ENCODE results near the gene OSTN. TPM values are rescaled to one million over a fixed set of nuclear protein-coding genes. Genes with fewer than 3 reads are reported as not detected.
A peak's percentile ranks its signal among the peaks of the same experiment; 100 is the strongest.
"Not testable (repeated sequence)": the region's sequence is repeated elsewhere in the genome, so short reads cannot be mapped to it uniquely, and the experiment has no call there.

Gene OSTN
- total RNA-seq, 1 donor from 2014 or later = 3.8 TPM

DNA sequence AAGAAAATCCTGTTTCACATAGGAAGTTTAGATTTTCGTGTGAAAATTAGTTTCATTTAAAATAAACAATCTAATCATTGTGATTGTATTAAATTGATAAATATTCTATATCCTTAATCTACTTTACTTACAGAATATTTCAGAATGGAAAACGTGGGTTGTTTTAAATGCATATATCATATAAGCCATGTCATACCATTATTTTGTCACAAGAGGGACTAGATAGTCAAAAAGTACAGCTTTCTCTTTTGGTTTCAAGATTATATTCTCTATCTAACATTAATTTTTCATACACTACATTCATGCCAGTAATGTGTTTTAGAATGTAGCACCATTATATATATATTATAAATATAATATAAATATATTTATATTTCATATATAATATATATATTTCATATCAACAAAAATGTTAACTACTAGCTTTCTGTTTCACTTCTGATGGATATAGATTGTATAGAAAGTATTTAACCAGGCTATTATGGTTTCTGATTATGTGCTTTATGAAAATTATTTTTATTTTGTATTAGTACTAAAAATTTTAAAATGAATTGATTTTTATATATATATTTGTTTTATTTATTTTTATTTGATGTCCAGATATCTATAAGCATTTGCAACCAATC is 45.3 kb downstream of the OSTN start:
- Mint-ChIP-seq H3K4me1 (ENCODE audit: low read depth, unreplicated experiment) (peaks cover 5% of the 10 kb centered on the region), H3K36me3 (ENCODE audit: unreplicated experiment) (no peaks in the 10 kb centered on the region), H3K27me3 (ENCODE audit: unreplicated experiment) (no peaks in the 10 kb centered on the region)

DNA sequence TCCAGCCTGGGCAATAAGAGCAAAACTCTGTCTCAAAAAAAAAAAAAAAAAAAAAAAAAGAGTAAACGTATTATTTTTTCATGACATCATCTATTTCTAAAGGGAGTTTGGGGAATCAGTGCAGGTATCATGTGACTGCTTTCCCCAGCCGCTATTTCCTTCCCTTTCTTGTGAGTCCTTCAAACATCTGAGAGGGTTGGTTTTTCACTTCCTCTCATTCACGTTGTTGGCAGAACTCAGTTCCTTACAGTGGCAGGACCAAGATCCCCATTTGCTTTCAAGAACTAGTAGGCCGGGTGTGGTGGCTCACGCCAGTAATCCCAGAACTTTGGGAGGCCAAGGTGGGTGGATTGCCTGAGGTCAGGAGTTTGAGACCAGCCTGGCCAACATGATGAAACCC is 47.0 kb downstream of the OSTN start:
- H3K27me3 Mint-ChIP-seq (ENCODE audit: unreplicated experiment); H3K4me3 Mint-ChIP-seq (ENCODE audit: unreplicated experiment); DNase-seq; H3K9me3 Mint-ChIP-seq (ENCODE audit: unreplicated experiment); H3K4me1 Mint-ChIP-seq (ENCODE audit: low read depth, unreplicated experiment); H3K36me3 Mint-ChIP-seq (ENCODE audit: unreplicated experiment); H3K27ac Mint-ChIP-seq (ENCODE audit: unreplicated experiment): not testable (repeated sequence)

More for the DNA sequence above, 45.3 kb downstream of the OSTN start:
- Mint-ChIP-seq H3K9me3 (ENCODE audit: unreplicated experiment) (no peaks in the 10 kb centered on the region), H3K27ac (ENCODE audit: unreplicated experiment) (no peak overlapping the region), H3K4me3 (ENCODE audit: unreplicated experiment) (no peak overlapping the region)
- TF ChIP-seq, protein P1, sequence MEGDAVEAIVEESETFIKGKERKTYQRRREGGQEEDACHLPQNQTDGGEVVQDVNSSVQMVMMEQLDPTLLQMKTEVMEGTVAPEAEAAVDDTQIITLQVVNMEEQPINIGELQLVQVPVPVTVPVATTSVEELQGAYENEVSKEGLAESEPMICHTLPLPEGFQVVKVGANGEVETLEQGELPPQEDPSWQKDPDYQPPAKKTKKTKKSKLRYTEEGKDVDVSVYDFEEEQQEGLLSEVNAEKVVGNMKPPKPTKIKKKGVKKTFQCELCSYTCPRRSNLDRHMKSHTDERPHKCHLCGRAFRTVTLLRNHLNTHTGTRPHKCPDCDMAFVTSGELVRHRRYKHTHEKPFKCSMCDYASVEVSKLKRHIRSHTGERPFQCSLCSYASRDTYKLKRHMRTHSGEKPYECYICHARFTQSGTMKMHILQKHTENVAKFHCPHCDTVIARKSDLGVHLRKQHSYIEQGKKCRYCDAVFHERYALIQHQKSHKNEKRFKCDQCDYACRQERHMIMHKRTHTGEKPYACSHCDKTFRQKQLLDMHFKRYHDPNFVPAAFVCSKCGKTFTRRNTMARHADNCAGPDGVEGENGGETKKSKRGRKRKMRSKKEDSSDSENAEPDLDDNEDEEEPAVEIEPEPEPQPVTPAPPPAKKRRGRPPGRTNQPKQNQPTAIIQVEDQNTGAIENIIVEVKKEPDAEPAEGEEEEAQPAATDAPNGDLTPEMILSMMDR (IDR thresholded peaks at IDR 0.05; ENCODE audit: partially characterized antibody, unreplicated experiment) = peak; percentile 68
- no peak for DNase-seq

DNA sequence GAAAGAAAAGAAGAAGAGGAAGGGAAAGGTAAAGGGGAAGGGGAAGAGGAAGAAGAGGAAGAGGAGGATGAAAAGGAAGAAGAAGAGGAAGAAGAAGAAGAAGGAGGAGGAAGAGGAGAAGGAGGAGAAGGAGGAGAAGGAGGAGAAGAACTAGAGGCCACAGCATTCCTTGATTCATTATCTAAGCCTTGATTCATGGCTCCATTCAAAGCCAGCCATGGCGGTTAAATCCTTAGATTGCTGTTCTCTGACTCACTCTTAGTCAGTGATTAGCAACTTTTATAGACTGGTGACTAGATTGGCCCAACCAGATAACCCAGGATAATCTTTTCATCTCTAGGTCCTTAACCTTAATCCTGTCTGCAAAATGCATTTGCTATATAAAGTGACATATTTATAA is 47.6 kb downstream of the OSTN start:
- no peaks in the 10 kb centered on the region for H3K27me3 Mint-ChIP-seq (ENCODE audit: unreplicated experiment)
- TF ChIP-seq, protein P1 (IDR thresholded peaks at IDR 0.05; ENCODE audit: partially characterized antibody, unreplicated experiment) = no peak
- H3K9me3 Mint-ChIP-seq (ENCODE audit: unreplicated experiment) = no peaks in the 10 kb centered on the region
- H3K4me3 Mint-ChIP-seq (ENCODE audit: unreplicated experiment) = no peak overlapping the region
- DNase-seq = no peak
- H3K4me1 Mint-ChIP-seq (ENCODE audit: low read depth, unreplicated experiment) = no peaks in the 10 kb centered on the region
- no peak overlapping the region for H3K27ac Mint-ChIP-seq (ENCODE audit: unreplicated experiment)
- no peaks in the 10 kb centered on the region for H3K36me3 Mint-ChIP-seq (ENCODE audit: unreplicated experiment)

DNA sequence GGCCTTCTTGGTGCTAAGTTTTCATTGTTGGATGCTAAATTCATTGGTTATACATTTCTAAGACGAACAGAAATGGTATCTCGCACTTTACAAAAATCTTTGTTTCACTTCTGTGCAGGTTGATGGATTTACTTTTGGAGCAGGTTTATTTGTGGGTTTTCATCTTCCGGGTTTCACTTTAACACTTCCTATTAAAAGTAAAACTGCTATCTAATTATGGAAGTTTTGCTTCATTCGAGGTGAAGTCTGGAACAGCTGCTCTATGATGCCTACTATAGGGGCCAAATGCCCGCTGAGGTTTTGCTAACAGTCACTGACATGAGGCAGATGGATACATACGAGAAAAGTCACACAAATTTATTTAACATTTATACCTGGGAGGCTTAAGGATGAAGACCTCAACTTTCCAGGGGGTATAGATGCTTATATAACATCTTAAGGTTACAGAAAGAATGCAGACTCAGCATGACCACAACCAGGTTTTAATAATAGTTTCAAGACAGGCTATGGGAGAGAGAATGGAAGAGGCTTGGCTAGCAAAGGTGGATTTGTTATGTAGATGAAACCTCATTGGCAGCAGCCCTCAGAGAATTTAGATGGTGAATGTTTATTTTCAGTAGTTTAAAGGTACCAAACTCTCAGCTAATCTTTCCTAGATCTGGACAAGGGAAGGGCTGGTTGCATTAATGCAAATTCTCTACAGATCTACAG is 54.2 kb downstream of the OSTN start:
- no peak for DNase-seq
- H3K4me1 Mint-ChIP-seq (ENCODE audit: low read depth, unreplicated experiment) = peaks cover 6% of the 10 kb centered on the region
- H3K27me3 Mint-ChIP-seq (ENCODE audit: unreplicated experiment) = no peaks in the 10 kb centered on the region
- H3K9me3 Mint-ChIP-seq (ENCODE audit: unreplicated experiment) = no peaks in the 10 kb centered on the region
- no peak overlapping the region for H3K4me3 Mint-ChIP-seq (ENCODE audit: unreplicated experiment)
- no peaks in the 10 kb centered on the region for H3K36me3 Mint-ChIP-seq (ENCODE audit: unreplicated experiment)
- TF ChIP-seq, protein P1 (IDR thresholded peaks at IDR 0.05; ENCODE audit: partially characterized antibody, unreplicated experiment) = no peak
- no peak overlapping the region for H3K27ac Mint-ChIP-seq (ENCODE audit: unreplicated experiment)

DNA sequence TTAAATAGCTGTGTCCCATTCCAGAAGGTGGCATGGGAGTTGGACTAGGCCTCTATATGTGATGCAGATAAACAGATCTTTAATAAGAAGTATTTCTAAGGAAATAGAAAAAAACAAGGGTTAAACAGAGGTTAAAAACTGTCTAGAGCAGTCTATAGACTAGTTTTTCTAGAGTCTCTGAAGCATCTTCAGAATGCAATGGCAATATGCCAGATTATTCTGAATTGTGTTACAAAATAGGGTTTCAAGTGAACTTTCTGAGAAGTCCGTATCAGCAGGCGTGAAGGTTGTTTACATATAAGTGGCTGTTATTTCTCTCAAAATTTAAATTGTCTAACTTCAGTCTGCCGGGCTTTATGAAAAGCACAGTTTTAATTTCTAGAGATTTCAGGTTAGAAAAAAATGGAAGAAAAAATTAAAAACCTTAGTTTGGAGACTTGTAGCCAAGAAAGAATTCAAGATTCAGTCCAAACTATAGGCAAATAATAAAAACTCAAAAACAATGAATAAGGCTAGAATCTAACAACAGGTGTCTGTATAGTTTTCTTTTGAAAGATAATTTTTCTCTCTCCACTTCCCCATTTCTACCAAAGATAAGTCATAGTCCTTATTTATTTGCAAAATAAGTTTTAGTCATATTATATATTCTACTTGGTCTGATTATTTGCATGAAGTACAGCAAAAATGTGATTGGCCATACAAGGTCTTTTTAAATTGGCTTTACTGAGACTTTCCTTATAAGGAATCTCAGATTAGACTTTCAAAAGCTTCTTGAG is 55.2 kb downstream of the OSTN start:
- TF ChIP-seq, protein P1 (IDR thresholded peaks at IDR 0.05; ENCODE audit: partially characterized antibody, unreplicated experiment) = no peak
- no peaks in the 10 kb centered on the region for H3K36me3 Mint-ChIP-seq (ENCODE audit: unreplicated experiment)
- H3K27ac Mint-ChIP-seq (ENCODE audit: unreplicated experiment) = no peak overlapping the region
- H3K4me1 Mint-ChIP-seq (ENCODE audit: low read depth, unreplicated experiment) = peaks cover 6% of the 10 kb centered on the region
- no peak overlapping the region for H3K4me3 Mint-ChIP-seq (ENCODE audit: unreplicated experiment)
- H3K9me3 Mint-ChIP-seq (ENCODE audit: unreplicated experiment) = no peaks in the 10 kb centered on the region
- DNase-seq = no peak
- no peaks in the 10 kb centered on the region for H3K27me3 Mint-ChIP-seq (ENCODE audit: unreplicated experiment)

Data from glutamatergic neuron (in vitro differentiated cells).